ENCODE results near the gene TNPO3.
"Not testable (repeated sequence)": the region's sequence is repeated elsewhere in the genome, so short reads cannot be mapped to it uniquely, and the experiment has no call there.

TNPO3 gene

GRCh38 chr7:128919881-128920799 lies 134.8 kb downstream of the TNPO3 start:
- no peak for DNase-seq

GRCh38 chr7:128919241-128919640 lies 135.7 kb downstream of the TNPO3 start:
- no peak for DNase-seq

- no peak for DNase-seq
These were observed 136.8 kb downstream of the TNPO3 start for GRCh38 chr7:128918016-128918665.

- DNase-seq: no peak
These were observed 137.8 kb downstream of the TNPO3 start for GRCh38 chr7:128917122-128917521.

- no peak for DNase-seq
These were observed 138.3 kb downstream of the TNPO3 start for GRCh38 chr7:128916643-128916915.

- no peak for DNase-seq
These were observed 138.9 kb downstream of the TNPO3 start for GRCh38 chr7:128915841-128916642.

GRCh38 chr7:128915271-128915819 lies 139.6 kb downstream of the TNPO3 start:
- peak in 2 of 3 donors; percentile 26 to 60 for DNase-seq

GRCh38 chr7:128914566-128915151 lies 140.3 kb downstream of the TNPO3 start:
- no peak for DNase-seq

GRCh38 chr7:128913870-128914565 lies 140.9 kb downstream of the TNPO3 start:
- no peak for DNase-seq

GRCh38 chr7:128912709-128913495 lies 142.0 kb downstream of the TNPO3 start:
- not testable (repeated sequence) for DNase-seq

GRCh38 chr7:128912281-128912680 lies 142.6 kb downstream of the TNPO3 start:
- DNase-seq: no peak

- peak; percentile 36 to 56 (median 41) for DNase-seq
These were observed 143.4 kb downstream of the TNPO3 start for GRCh38 chr7:128911423-128912031.

- no peak for DNase-seq
These were observed 144.4 kb downstream of the TNPO3 start, which contains the start of gene KCP for GRCh38 chr7:128910569-128910945. KCP (minus strand) TSS chr7:128910709; CDS start chr7:128910676, 33 bp downstream.

- no peak for DNase-seq
These were observed 145.0 kb downstream of the TNPO3 start for GRCh38 chr7:128909625-128910568.

GRCh38 chr7:128908750-128909624 lies 145.9 kb downstream of the TNPO3 start:
- no peak for DNase-seq

- no peak for DNase-seq
These were observed 147.9 kb downstream of the TNPO3 start for GRCh38 chr7:128906766-128907559.

- DNase-seq: no peak
These were observed 148.7 kb downstream of the TNPO3 start for GRCh38 chr7:128906001-128906765.

Data from suppressor macrophage treated with lipopolysaccharide for 1 hour (primary cell).